Spleen (tissue), 7 donors: ENCODE results near the gene ACACA.

Experiments
- CTCF ChIP-seq, 11 experiments: fragments of 200-600 bp in 7 of 11; fragments of 450-650 bp in 4 of 11; sonication (generic) in 4 of 11; IDR thresholded peaks in 8 of 11; conservative IDR thresholded peaks in 3 of 11; 1 replicate in 7 of 11; 2 replicates in 4 of 11; pipeline versions ENCODE4 v1.4.0 to v1.8.0; 2016 to 2021; ENCODE audit warnings: antibody characterized with exemption in 11 of 11, inconsistent platforms in 4 of 11, mild to moderate bottlenecking in 1 of 11
- POLR2A ChIP-seq, 3 donors: fragments of 450-650 bp; IDR thresholded peaks; one replicate each; pipeline ENCODE4 v1.5.1; 2017; ENCODE audit warnings: antibody characterized with exemption in 3 of 3, mild to moderate bottlenecking in 1 of 3
- POLR2AphosphoS5 ChIP-seq, 3 donors: sonication (generic); formaldehyde crosslinking; IDR thresholded peaks; one replicate each; pipeline ENCODE4 v1.5.1; 2017; ENCODE audit warnings: antibody characterized with exemption in 3 of 3
- donor health status: DM: no; HTN: no; CAD: no; lungs with moderate emphysema.
- donor health status: DM: no; HTN: no; CAD: no.
- donor health status: DM: no; HTN: no; CAD: no.

DNA sequence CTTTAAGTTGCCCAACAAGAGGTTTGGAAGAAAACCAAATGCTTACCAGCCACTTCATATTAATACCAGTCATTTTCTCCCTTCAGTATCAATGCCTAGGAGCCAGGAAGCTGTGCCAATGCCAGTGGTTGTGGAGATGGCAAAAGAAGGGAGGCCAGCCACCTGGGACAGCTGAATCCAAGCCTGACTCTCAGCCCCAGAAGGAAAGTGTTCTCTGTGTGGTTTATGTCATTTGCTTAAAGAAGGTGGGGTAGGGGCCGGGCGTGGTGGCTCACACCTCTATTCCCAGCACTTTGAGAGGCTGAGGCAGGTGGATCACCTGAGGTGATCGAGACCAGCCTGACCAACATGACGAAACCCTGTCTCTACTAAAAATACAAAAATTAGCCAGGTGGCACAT, 17.5 kb downstream of the ACACA start:
- TF ChIP-seq POLR2A (IDR thresholded peaks at IDR 0.05) (no peak), CTCF (IDR thresholded peaks at IDR 0.05 in 8 of 11, conservative IDR thresholded peaks at IDR 0.05 in 3 of 11) (no peak), POLR2AphosphoS5 (IDR thresholded peaks at IDR 0.05) (no peak)
